Esophagus (tissue), 2 donors: Measurements from ENCODE around the gene WBP1. TPM values are rescaled to one million over a fixed set of nuclear protein-coding genes. Genes with fewer than 3 reads are reported as not detected.
A peak's percentile ranks its signal among the peaks of the same experiment; 100 is the strongest.

Source experiments
- H3K27ac ChIP-seq, 2 donors: one replicate each; pipeline ENCODE4 v1.5.1; 2013; ENCODE audit warnings: low read depth in 2 of 2, mild to moderate bottlenecking in 2 of 2, inconsistent platforms in 1 of 2, low read length in 1 of 2, moderate library complexity in 1 of 2
- H3K27me3 ChIP-seq, 2 donors: one replicate each; pipeline ENCODE4 v1.6.1; 2013; ENCODE audit warnings: low read length in 2 of 2, control low read depth in 1 of 2, mild to moderate bottlenecking in 1 of 2; ENCODE audit not compliant: insufficient read depth in 2 of 2, control insufficient read depth in 1 of 2
- H3K36me3 ChIP-seq, 2 donors: one replicate each; pipeline ENCODE4 v1.6.1; 2013; ENCODE audit warnings: low read length in 1 of 2; ENCODE audit not compliant: control insufficient read depth in 2 of 2, insufficient read depth in 2 of 2
- H3K4me1 ChIP-seq, 2 donors: one replicate each; pipeline ENCODE4 v1.6.1; 2013; ENCODE audit warnings: low read length in 1 of 2; ENCODE audit not compliant: control insufficient read depth in 2 of 2, insufficient read depth in 2 of 2
- H3K4me3 ChIP-seq, 2 donors: one replicate each; pipeline ENCODE4 v1.5.1; 2013; ENCODE audit warnings: low read length in 2 of 2, mild to moderate bottlenecking in 2 of 2, low read depth in 1 of 2, moderate library complexity in 1 of 2
- H3K9me3 ChIP-seq, 2 donors: one replicate each; pipeline ENCODE4 v1.6.1; 2013; ENCODE audit warnings: mild to moderate bottlenecking in 2 of 2, low read depth in 1 of 2, low read length in 1 of 2, moderate library complexity in 1 of 2; ENCODE audit not compliant: control insufficient read depth in 2 of 2, insufficient read depth in 1 of 2
- WGBS, 2 donors: extraction: QIAGEN DNeasy Blood & Tissue Kit; methylation state at CpG; one replicate each; pipeline ENCODE4 v1.1.7; 2013; 5-methylcytosine and 5-hydroxymethylcytosine counted together
- polyA plus RNA-seq, 2 donors: library from polyadenylated mRNA; stranded (reverse); fragments of 200-250 nt; gene quantifications; one replicate each; pipeline ENCODE4 v1.2.3, GENCODE V29; 2013
- donor health status: healthy with polysubstance abuse.
- donor health status: Bipolar disorder and iron deficiency.

WBP1 gene
- polyA plus RNA-seq, 2 donors = 41.3 to 50.1 TPM

DNA sequence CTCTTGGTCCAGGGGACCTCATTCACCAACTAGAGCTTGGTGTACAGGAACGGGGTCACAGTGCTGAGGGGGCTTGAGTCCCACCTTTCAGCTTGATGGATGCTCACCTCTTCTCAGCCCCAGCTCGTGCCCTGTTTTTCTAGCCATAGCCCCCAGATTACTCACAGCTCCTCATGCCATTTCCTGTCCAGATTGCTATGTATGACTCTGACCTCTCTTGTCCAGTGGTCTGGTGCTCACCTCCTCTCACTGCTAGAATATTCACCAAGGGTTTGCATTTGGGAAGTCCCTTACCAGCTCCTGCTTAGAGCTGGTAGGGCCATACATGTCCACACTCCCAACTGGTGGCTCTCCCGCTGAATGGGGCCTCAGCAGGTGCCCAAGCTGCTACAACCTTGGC lies 35.3 kb downstream of the WBP1 start:
- Histone ChIP-seq H3K9me3 (no peaks in the 10 kb centered on the region), H3K36me3 (peaks cover 20 to 38% of the 10 kb centered on the region in 2 donors), H3K4me1 (peaks cover 5 to 10% of the 10 kb centered on the region in 2 donors), H3K27me3 (no peaks in the 10 kb centered on the region), H3K4me3 (no peak overlapping the region), H3K27ac (no peak overlapping the region)
- 94% methylated on average over 3 of the region's 3 CpGs for WGBS, 2 donors

DNA sequence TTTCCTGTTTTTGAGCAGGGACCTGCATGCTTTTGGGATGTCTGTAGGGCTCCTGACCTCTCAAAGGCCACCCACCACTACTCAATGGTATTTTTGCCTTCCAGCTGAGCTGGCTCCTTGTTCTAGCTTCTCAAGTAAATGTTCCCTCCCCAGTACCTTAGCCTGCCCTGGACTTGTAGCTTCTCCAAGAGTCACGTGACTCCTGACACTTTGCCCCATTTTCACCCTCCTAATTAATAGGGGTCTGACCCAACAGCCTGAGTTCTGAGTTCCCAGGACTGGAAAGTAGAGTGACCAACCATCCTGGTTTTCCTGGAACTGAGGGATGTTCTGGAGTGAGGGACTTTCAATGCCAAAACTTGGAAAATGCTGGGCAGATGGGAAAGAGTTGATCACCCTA lies 37.2 kb downstream of the WBP1 start:
- 86 to 88% methylated on average over 1 of the region's 1 CpG for WGBS, 2 donors
- Histone ChIP-seq H3K9me3 (no peaks in the 10 kb centered on the region), H3K4me1 (peaks cover 14 to 18% of the 10 kb centered on the region in 2 donors), H3K36me3 (peaks cover 20 to 31% of the 10 kb centered on the region in 2 donors), H3K27ac (no peak overlapping the region), H3K27me3 (peaks cover 0 to 13% of the 10 kb centered on the region in 2 donors), H3K4me3 (no peak overlapping the region)

DNA sequence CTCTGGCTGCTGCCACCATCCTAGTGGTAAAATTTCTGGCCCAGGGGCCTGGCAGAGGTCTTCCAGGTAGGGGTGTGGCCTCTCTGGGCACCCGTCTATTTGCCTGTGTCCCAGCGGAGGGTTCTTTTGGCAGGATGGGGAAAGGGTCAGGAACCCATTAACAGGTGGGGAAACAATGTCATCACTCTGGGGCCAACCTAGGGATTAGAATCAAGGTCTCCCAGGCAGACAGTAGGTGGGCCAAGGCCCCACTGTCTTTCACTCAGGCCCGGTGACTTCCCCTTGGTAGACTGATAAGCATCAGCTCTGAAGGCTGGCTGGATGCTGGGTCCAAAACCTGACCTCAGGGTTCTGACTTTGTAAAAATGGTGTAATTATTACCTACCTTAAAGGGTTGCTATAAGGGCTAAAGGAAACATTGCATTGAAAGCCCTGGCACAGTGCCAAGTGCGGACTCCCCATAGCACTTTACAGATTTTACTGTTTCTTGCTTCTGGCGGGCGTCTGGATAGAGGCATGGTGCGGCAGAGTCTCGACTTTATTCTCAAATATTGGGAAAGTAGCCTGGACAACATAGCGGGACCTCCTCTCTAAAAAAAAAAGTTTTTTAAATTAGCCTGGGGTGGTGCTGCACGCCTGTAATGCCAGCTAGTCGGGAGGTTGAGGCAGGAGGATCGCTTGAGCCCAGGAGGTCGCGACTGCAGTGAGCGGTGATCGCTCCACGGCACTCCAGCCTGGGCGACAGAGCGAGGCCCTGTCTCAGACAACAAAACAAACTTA lies 38.9 kb downstream of the WBP1 start:
- H3K27me3 ChIP-seq = peaks cover 0 to 14% of the 10 kb centered on the region in 2 donors
- WGBS, 2 donors = 55 to 63% methylated on average over 19 of the region's 19 CpGs
- H3K4me3 ChIP-seq = peak overlapping the region in 1 of 2 donors; percentile 32
- no peaks in the 10 kb centered on the region for H3K9me3 ChIP-seq
- H3K4me1 ChIP-seq = peaks cover 16 to 18% of the 10 kb centered on the region in 2 donors
- no peak overlapping the region for H3K27ac ChIP-seq
- peaks cover 7 to 13% of the 10 kb centered on the region in 2 donors for H3K36me3 ChIP-seq

DNA sequence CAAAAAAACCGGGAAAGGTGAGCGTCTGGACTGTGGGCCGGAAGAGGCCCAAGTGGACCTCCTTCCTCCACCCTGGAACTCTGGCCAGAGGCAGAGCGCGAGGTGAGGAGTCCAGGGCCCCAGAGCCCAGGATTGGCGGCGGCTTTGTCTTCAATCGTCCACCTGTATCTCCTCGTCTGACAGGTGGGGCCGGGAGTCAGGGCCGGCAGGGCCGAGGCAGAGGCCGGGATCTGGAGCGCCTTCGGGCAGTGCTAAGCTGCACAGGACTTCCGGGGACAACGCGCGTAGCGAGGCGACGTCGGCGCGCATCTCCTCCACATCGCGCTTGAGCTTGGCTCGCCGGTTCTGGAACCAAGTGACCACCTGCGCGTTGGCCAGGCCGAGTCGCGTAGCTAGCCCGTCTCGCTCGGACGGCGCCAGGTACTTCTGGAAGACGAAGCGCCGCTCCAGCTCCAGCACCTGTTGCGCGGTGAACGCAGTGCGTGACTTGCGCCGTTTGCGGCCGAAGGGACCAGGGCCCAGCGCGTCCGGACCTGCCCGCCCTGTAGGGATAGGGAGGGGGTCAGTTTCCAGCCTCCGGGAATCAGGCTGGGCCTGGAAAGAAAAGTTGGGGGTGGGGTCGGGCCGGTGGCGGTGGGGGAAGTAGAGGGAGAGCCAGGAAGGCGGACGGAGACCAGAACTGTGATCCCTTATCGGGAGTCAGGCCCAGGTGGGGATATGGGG lies 39.7 kb downstream of the WBP1 start:
- no peak overlapping the region for H3K27ac ChIP-seq

DNA sequence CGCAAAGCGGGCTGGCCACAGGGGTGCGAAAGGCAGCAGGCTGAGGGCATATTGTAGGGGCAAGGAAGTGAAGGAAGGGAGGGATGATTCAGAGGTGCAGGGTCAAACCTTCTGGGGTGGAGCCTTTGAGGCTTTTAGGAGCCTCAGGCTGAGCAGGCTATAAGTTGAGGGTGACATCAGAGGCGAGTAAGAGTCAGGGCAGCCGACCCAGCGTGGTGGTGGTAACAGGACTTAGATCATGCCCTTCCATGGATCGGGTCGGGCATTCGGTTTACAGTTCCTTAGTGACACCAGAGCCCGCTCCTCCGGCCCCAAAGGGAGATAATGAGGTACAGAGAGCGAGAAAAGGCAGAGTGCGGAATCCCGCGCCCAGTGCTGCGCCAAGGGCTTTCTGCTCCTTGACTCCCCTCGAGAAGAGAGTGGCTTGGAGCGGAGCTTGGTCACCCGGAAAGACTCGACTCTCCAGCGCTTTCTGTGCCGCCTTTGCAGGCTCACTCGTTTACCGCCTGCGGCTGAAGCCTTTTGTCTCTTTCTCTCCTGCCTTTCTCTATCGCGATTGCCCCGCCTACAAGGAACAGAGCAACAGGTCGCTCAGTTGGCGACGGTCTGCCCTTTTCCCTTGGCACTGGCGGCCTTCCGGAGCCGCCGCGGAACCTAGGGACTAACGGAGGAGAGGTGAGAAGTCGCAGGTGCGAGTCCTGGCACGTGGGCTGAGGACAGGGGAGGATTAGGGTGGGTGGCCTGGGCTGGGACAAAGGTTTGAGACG lies 40.4 kb downstream of the WBP1 start:
- H3K27ac ChIP-seq = no peak overlapping the region
- peaks cover 17 to 18% of the 10 kb centered on the region in 2 donors for H3K4me1 ChIP-seq
- peaks cover 0 to 14% of the 10 kb centered on the region in 2 donors for H3K27me3 ChIP-seq
- H3K9me3 ChIP-seq = no peaks in the 10 kb centered on the region
- peak overlapping the region; percentile 32 to 42 for H3K4me3 ChIP-seq
- peaks cover 0 to under 1% of the 10 kb centered on the region in 2 donors for H3K36me3 ChIP-seq
- WGBS, 2 donors = 2 to 4% methylated on average over 41 of the region's 41 CpGs

More for the DNA sequence above, 39.7 kb downstream of the WBP1 start:
- Histone ChIP-seq H3K9me3 (no peaks in the 10 kb centered on the region), H3K4me3 (peak overlapping the region; percentile 32 to 42), H3K4me1 (peaks cover 17 to 18% of the 10 kb centered on the region in 2 donors), H3K27me3 (peaks cover 0 to 14% of the 10 kb centered on the region in 2 donors), H3K36me3 (peaks cover 3 to 6% of the 10 kb centered on the region in 2 donors)
- 3% methylated on average over 59 to 61 of the region's 61 CpGs for WGBS, 2 donors

DNA sequence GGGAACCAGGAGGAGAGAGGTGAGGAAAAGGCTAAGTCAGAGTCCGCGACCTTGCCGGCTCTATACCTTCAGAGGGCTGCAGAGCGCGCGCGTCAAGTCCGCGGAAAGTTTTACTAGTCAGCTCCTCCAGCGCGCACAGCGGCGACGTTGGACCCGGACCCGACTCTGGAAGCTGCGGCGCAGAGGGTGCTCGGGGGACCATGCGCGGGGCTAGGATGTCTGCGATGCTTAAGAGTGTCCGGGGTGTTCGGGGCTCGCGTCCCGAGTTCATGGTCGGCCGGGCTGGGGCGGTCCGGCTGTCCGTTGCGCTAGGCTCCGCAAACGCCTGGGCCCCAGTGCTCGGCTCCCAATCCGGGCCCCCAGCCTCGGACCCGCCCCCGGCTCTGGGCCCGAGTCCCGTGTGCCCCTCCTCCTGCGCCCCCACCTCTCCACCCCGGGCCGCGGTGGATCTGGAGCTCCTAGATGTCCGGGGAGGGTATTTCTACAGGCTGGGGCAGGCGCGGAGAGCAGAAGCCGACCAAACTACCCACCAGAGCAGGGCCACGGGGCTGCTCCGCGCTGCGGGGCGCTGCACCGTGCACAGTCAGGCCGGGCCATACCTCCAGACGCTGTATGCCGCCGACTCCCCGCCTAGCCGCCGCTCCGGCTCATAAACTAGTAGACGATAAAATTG lies 41.2 kb downstream of the WBP1 start, which contains the start of gene LBX2:
Gene LBX2, minus strand, starts transcription at position 337 of the 673 bp plus-strand sequence. Its CDS starts 66 bp downstream, at position 271.
- WGBS, 2 donors = 8 to 11% methylated on average over 62 to 65 of the region's 65 CpGs
- peaks cover 17 to 18% of the 10 kb centered on the region in 2 donors for H3K4me1 ChIP-seq
- no peaks in the 10 kb centered on the region for H3K9me3 ChIP-seq
- peak within 1 kb of the TSS; percentile 30 to 32 for H3K4me3 ChIP-seq
- H3K27me3 ChIP-seq = peaks cover 0 to 14% of the 10 kb centered on the region in 2 donors
- no peaks in the 10 kb centered on the region for H3K36me3 ChIP-seq
- H3K27ac ChIP-seq = no peak within 1 kb of the TSS

DNA sequence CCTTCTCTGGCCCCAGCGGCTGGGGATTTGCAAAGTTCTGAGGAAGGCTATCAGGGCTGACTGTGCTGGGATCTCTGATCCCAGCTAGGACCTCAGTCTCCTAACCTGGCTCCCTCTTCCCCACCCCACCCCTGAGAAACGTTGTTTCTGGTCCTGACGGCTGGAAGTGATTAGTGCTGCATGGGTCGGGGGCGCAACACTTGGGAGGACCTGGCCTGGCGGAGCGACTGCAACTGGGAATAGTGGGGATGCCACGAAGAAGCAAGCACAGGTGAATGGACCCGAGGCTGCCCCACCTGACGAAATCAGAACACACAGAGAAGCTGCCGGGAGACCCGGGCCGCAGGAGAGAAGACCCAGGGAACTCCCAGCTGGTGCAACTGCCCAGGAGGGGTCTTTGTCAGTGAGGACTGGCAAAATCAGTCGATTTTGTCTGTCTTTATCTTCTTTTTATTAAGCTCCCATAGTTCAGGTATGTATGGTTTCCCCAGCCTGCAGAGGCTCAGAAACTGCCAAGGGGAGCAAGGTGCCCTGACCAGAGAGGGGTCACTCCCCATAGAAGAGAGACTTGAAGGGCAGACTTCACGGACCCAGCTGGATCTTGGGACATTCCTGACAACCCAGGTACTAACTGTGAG lies 41.8 kb downstream of the WBP1 start:
- no peaks in the 10 kb centered on the region for H3K9me3 ChIP-seq

DNA sequence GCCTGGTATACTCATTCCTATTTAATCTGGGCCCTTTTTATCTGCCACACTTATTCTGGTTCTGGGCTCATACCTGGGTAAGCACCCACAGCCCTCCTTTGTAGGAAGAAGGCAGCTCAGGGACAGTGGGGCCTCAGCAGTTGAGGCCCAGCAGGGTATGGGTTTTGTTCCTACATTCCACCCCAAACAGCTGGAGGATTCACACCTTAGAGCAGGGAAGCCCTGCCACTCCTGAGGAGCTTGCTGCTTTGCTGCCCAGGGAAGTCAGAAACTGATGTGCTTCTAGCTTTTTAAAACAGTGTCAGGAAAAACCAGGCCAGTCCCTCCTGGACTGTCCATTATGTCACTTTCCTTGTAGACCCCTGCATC lies 42.3 kb downstream of the WBP1 start:
- no peak overlapping the region for H3K27ac ChIP-seq
- H3K4me3 ChIP-seq = no peak overlapping the region
- H3K36me3 ChIP-seq = peaks cover 0 to 6% of the 10 kb centered on the region in 2 donors
- H3K9me3 ChIP-seq = no peaks in the 10 kb centered on the region
- H3K4me1 ChIP-seq = peaks cover 17 to 18% of the 10 kb centered on the region in 2 donors
- H3K27me3 ChIP-seq = peaks cover 0 to 14% of the 10 kb centered on the region in 2 donors

More for the DNA sequence above, 41.8 kb downstream of the WBP1 start:
- H3K36me3 ChIP-seq = peaks cover 0 to under 1% of the 10 kb centered on the region in 2 donors
- no peak overlapping the region for H3K27ac ChIP-seq
- H3K4me3 ChIP-seq = no peak overlapping the region
- peaks cover 0 to 14% of the 10 kb centered on the region in 2 donors for H3K27me3 ChIP-seq
- H3K4me1 ChIP-seq = peaks cover 17 to 18% of the 10 kb centered on the region in 2 donors
- WGBS, 2 donors = 63 to 68% methylated on average over 15 of the region's 15 CpGs
